ENCODE measurements around the gene CLEC19A. TPM values are rescaled to one million over a fixed set of nuclear protein-coding genes. Genes with fewer than 3 reads are reported as not detected.

CLEC19A gene
- total and polyA plus RNA-seq, 2 donors (not counting 3 experiments of a cell fraction or from before 2014, with no cell fraction given): not detected

- Histone ChIP-seq H3K9me1 (replicated peaks; ENCODE audit: control insufficient read depth, extremely low read depth, insufficient read depth, low read length) (no peaks in the 10 kb centered on the region), H3K27ac (ENCODE audit: insufficient read depth, low read depth, low read length) (no peak overlapping the region), H3K27me3 (ENCODE audit: control insufficient read depth in 2 of 2, insufficient read depth in 2 of 2, low read length in 2 of 2) (no peaks in the 10 kb centered on the region), H3K36me3 (ENCODE audit: control insufficient read depth in 2 of 2, extremely low read depth in 1 of 2, insufficient read depth in 2 of 2, low read length in 2 of 2) (no peaks in the 10 kb centered on the region), H3K9me3 (replicated peaks; ENCODE audit: control insufficient read depth, insufficient read depth, low read length) (no peaks in the 10 kb centered on the region), H4K20me1 (replicated peaks; ENCODE audit: control insufficient read depth, extremely low read depth, insufficient read depth, low read length) (no peaks in the 10 kb centered on the region), H3K4me3 (replicated peaks in 1 of 3; ENCODE audit: insufficient read depth in 1 of 3, low read depth in 1 of 3, low read length in 3 of 3) (no peak overlapping the region), H3K4me1 (ENCODE audit: control insufficient read depth, extremely low read depth, insufficient read depth, low read length) (no peaks in the 10 kb centered on the region), H3K79me2 (ENCODE audit: control insufficient read depth, insufficient read depth, low read length) (no peaks in the 10 kb centered on the region), H3K9ac (replicated peaks; ENCODE audit: extremely low read depth, insufficient read depth, low read length) (no peak overlapping the region), H3K4me2 (ENCODE audit: insufficient read depth, low read length) (no peak overlapping the region), H2AFZ (ENCODE audit: low read depth, low read length) (no peak overlapping the region)
- dilution Hi-C loops (cut with MboI; ENCODE audit: extremely low pct_ligation_motif_present, low sequenced_read_pairs): no loop called here
- FAIRE-seq (no peak), DNase-seq (ENCODE audit: low read depth, low spot score) (no peak)
- intact Hi-C loops (cut with micrococcal nuclease): no loop called here
- ChIA-PET POLR2A (no interaction called here), CTCF (no interaction called here)
- no TSS peak for BruUV-seq (replicated peaks)
- no peak for TF ChIP-seq JUN (IDR thresholded peaks at IDR 0.05; ENCODE audit: borderline replicate concordance, insufficient read depth, insufficient read length, low read depth)
- no peak for TF ChIP-seq POLR2A (IDR thresholded peaks at IDR 0.05; ENCODE audit: low read depth, low read length)
- TF ChIP-seq EZH2 (IDR thresholded peaks at IDR 0.05; ENCODE audit: borderline replicate concordance, low read depth, low read length, severe bottlenecking): no peak
- TF ChIP-seq MYC (IDR thresholded peaks at IDR 0.05; ENCODE audit: low read depth, low read length): no peak
- no peak for TF ChIP-seq CTCF (IDR thresholded peaks at IDR 0.05; ENCODE audit: extremely low read depth in 1 of 2, insufficient read depth in 1 of 2, low read depth in 1 of 2, low read length in 2 of 2)
- TF ChIP-seq MAX (IDR thresholded peaks at IDR 0.05; ENCODE audit: insufficient read depth, insufficient read length): no peak
- TF ChIP-seq POLR2AphosphoS5 (IDR thresholded peaks at IDR 0.05; ENCODE audit: insufficient read depth, low read depth, low read length): no peak
- TF ChIP-seq GATA2 (IDR thresholded peaks at IDR 0.05; ENCODE audit: insufficient read depth, insufficient read length, low read depth, low read length): no peak
Observed at GRCh38 chr16:19264123-19264673, 21.3 kb upstream of the CLEC19A start.

Data from endothelial cell of umbilical vein (primary cell).